WTC11 (cell line): ENCODE data around the gene F2RL2. TPM values are rescaled to one million over a fixed set of nuclear protein-coding genes. Genes with fewer than 3 reads are reported as not detected.

Experiments used
- ATAC-seq: fragments of 200-7000 bp; cut with Tn5 transposase; 2 replicates; pipeline ENCODE4 v1.10.0; 2021; ENCODE audit warnings: mild to moderate bottlenecking, moderate library complexity
- CTCF ChIA-PET: fragments of 300-600 bp; sonication (Branson Sonifier 250); formaldehyde crosslinking; loops from one replicate; lab custom pipeline; 2021; ENCODE audit warnings: antibody characterized with exemption; lab: Charles Lee
- POLR2A ChIA-PET: fragments of 350-600 bp; sonication (Branson Sonifier 250); formaldehyde crosslinking; loops from one replicate; lab custom pipeline; 2021; ENCODE audit warnings: antibody characterized with exemption; lab: Charles Lee
- DNase-seq: peaks from one replicate; pipeline ENCODE4 v3.0.0; 2021; ENCODE audit warnings: low spot score
- H3K27ac Mint-ChIP-seq: 2 replicates; pipeline ENCODE4 v1.8.0; 2021; ENCODE audit warnings: mixed read lengths
- H3K27me3 Mint-ChIP-seq: 2 replicates; pipeline ENCODE4 v1.8.0; 2021; ENCODE audit warnings: low read depth, mild to moderate bottlenecking, moderate library complexity, mixed read lengths
- H3K36me3 Mint-ChIP-seq: 2 replicates; pipeline ENCODE4 v1.8.0; 2021; ENCODE audit warnings: mixed read lengths
- H3K4me1 Mint-ChIP-seq: 2 replicates; pipeline ENCODE4 v1.8.0; 2022; ENCODE audit warnings: mixed read lengths
- H3K4me3 Mint-ChIP-seq: 2 replicates; pipeline ENCODE4 v1.8.0; 2021; ENCODE audit warnings: mild to moderate bottlenecking, moderate library complexity, mixed read lengths
- H3K9me3 Mint-ChIP-seq: 2 replicates; pipeline ENCODE4 v1.8.0; 2021; ENCODE audit warnings: mixed read lengths
- ATF1 ChIP-seq: sonication (generic); formaldehyde crosslinking; IDR thresholded peaks from 2 replicates; pipeline ENCODE4 v1.8.1; 2023; ENCODE audit warnings: mild to moderate bottlenecking, moderate library complexity, missing genetic modification reagents
- CBFB ChIP-seq: sonication (generic); formaldehyde crosslinking; IDR thresholded peaks from 2 replicates; pipeline ENCODE4 v1.8.1; 2022; ENCODE audit warnings: mild to moderate bottlenecking, low read depth, missing genetic modification reagents
- ELF4 ChIP-seq: sonication (generic); formaldehyde crosslinking; IDR thresholded peaks from 2 replicates; pipeline ENCODE4 v1.8.1; 2022; ENCODE audit warnings: low read depth, mild to moderate bottlenecking, moderate library complexity, missing genetic modification reagents
- GABPB1 ChIP-seq: sonication (generic); formaldehyde crosslinking; IDR thresholded peaks from 2 replicates; pipeline ENCODE4 v1.8.1; 2023; ENCODE audit warnings: mild to moderate bottlenecking, missing genetic modification reagents
- GTF2I ChIP-seq: fragments of 250-450 bp; sonication (Bioruptor Pico); conservative IDR thresholded peaks from 2 replicates; pipeline ENCODE4 v1.4.0; 2021; ENCODE audit warnings: mild to moderate bottlenecking
- IRF2 ChIP-seq: sonication (generic); formaldehyde crosslinking; IDR thresholded peaks from 2 replicates; pipeline ENCODE4 v1.8.0; 2022; ENCODE audit warnings: low read depth, missing genetic modification reagents, borderline replicate concordance
- JAZF1 ChIP-seq: fragments of 250-450 bp; sonication (Bioruptor Pico); IDR thresholded peaks from 2 replicates; pipeline ENCODE4 v1.9.0; 2021; ENCODE audit warnings: moderate library complexity, mild to moderate bottlenecking, inconsistent platforms
- PRRX2 ChIP-seq: fragments of 250-450 bp; sonication (Bioruptor Pico); IDR thresholded peaks from 2 replicates; pipeline ENCODE4 v1.8.0; 2021; ENCODE audit warnings: mild to moderate bottlenecking
- SMAD3 ChIP-seq: sonication (generic); formaldehyde crosslinking; IDR thresholded peaks from 2 replicates; pipeline ENCODE4 v1.8.0; 2022; ENCODE audit warnings: missing genetic modification reagents, mild to moderate bottlenecking, borderline replicate concordance
- SMAD4 ChIP-seq: sonication (generic); formaldehyde crosslinking; IDR thresholded peaks from 2 replicates; pipeline ENCODE4 v1.8.0; 2022; ENCODE audit warnings: mild to moderate bottlenecking, missing genetic modification reagents
- USF1 ChIP-seq: sonication (generic); formaldehyde crosslinking; IDR thresholded peaks from 2 replicates; pipeline ENCODE4 v1.8.0; 2022; ENCODE audit warnings: mild to moderate bottlenecking, missing genetic modification reagents
- ZNF219 ChIP-seq: sonication (generic); formaldehyde crosslinking; IDR thresholded peaks from 2 replicates; pipeline ENCODE4 v1.8.0; 2023; ENCODE audit warnings: missing genetic modification reagents, mild to moderate bottlenecking, borderline replicate concordance
- ZNF532 ChIP-seq: fragments of 250-450 bp; sonication (Bioruptor Pico); IDR thresholded peaks from 2 replicates; pipeline ENCODE4 v1.9.0; 2021; ENCODE audit warnings: mild to moderate bottlenecking, borderline replicate concordance
- total RNA-seq: library from RNA; stranded (reverse); gene quantifications from 3 replicates; pipeline ENCODE4 v1.2.3, GENCODE V29; 2021
- TF ChIP-seq, protein P1 (sequence below): sonication (generic); formaldehyde crosslinking; conservative IDR thresholded peaks from 2 replicates; pipeline ENCODE4 v1.8.1; 2022; ENCODE audit warnings: mild to moderate bottlenecking, missing genetic modification reagents
- TF ChIP-seq, protein P2 (sequence below): sonication (generic); formaldehyde crosslinking; IDR thresholded peaks from 2 replicates; pipeline ENCODE4 v1.8.0; 2023; ENCODE audit warnings: mild to moderate bottlenecking, missing genetic modification reagents
- TF ChIP-seq, protein P3 (sequence below): sonication (generic); formaldehyde crosslinking; IDR thresholded peaks from 2 replicates; pipeline ENCODE4 v1.8.1; 2022; ENCODE audit warnings: missing genetic modification reagents, borderline replicate concordance

Gene F2RL2
- total RNA-seq, 1 experiment from 2014 or later = not detected

DNA sequence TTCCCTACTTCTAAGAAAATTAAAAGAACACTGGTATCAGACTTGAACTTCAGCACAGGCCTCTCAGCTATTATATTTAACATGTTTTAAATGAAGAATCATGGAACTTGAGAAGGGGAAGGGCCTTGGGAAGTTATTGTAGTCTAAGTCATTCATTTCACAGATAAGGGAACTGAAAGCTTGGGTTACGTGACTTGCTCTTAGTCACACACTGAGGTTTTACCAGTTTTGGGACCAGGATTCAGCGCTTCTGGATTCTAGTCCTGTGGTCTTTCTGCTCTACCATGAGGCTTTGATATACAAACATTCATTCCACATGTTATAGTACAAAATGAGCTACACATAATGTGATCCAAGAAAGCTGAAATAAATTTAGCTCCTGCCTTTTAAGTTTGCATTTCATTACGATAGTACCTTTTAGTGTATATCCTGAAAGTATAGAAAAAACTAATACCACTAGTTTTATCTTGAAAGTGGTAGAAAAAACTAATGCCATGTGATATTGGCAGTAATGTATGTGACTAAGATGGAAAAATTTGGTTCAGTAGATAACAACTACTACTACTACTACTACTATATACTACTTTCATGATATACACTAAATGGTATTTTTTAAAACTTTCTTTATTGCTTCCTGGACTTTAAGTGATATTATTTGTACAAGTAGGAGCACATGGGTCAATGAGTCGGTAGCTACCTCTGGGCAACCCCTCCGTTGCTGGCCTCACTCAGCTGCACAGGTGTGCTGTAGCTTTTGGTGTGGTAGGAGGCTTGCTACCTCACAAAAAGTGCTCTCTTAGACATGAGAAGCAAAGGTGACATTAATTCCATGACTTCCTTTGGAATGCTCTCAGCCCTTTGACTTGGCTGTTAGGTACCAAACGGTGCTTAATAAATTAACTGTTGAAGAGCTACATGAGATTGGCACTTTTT is 40.7 kb downstream of the F2RL2 start:
- H3K27ac Mint-ChIP-seq = peak overlapping the region; percentile 93; the same call in 1 of the 2 replicates
- POLR2A ChIA-PET = no interaction called here
- peaks cover 51% of the 10 kb centered on the region for H3K4me1 Mint-ChIP-seq
- CTCF ChIA-PET = interaction anchor here (0.6 to 6.2 kb wide), 16 partner anchors 8 to 328 kb away, joined by 3 to 43 read pairs (median 4); partner anchors contain the start of gene IQGAP2
- no peaks in the 10 kb centered on the region for H3K9me3 Mint-ChIP-seq
- no peak overlapping the region; the same call in 1 of the 2 replicates for H3K4me3 Mint-ChIP-seq
- no peaks in the 10 kb centered on the region for H3K27me3 Mint-ChIP-seq
- DNase-seq (no peak), ATAC-seq (peak; percentile 71)
- TF ChIP-seq SMAD3 (CRISPR knock-in tag) = no peak
- no peak for TF ChIP-seq JAZF1 (CRISPR knock-in tag)
- no peak for TF ChIP-seq ATF1 (CRISPR knock-in tag)
- no peak for TF ChIP-seq GABPB1
- TF ChIP-seq CBFB (CRISPR knock-in tag) = no peak
- TF ChIP-seq IRF2 = no peak
- TF ChIP-seq, protein P1, sequence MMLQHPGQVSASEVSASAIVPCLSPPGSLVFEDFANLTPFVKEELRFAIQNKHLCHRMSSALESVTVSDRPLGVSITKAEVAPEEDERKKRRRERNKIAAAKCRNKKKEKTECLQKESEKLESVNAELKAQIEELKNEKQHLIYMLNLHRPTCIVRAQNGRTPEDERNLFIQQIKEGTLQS (CRISPR knock-in tag) = no peak
- TF ChIP-seq ZNF219 (CRISPR knock-in tag) = no peak
- TF ChIP-seq GTF2I (CRISPR knock-in tag) = no peak
- TF ChIP-seq, all 79 proteins: peak for 0
- no peaks in the 10 kb centered on the region; the same call in 1 of the 2 replicates for H3K36me3 Mint-ChIP-seq

- ChIA-PET CTCF (interaction anchor here (0.9 to 6.2 kb wide), 4 partner anchors 20 to 178 kb away, joined by 3 to 43 read pairs (median 4); partner anchors contain the start of gene IQGAP2), POLR2A (no interaction called here)
- Mint-ChIP-seq H3K36me3 (no peaks in the 10 kb centered on the region; the same call in 1 of the 2 replicates), H3K27ac (no peak overlapping the region)
- TF ChIP-seq USF1 (CRISPR knock-in tag) = no peak
- TF ChIP-seq, protein P2, sequence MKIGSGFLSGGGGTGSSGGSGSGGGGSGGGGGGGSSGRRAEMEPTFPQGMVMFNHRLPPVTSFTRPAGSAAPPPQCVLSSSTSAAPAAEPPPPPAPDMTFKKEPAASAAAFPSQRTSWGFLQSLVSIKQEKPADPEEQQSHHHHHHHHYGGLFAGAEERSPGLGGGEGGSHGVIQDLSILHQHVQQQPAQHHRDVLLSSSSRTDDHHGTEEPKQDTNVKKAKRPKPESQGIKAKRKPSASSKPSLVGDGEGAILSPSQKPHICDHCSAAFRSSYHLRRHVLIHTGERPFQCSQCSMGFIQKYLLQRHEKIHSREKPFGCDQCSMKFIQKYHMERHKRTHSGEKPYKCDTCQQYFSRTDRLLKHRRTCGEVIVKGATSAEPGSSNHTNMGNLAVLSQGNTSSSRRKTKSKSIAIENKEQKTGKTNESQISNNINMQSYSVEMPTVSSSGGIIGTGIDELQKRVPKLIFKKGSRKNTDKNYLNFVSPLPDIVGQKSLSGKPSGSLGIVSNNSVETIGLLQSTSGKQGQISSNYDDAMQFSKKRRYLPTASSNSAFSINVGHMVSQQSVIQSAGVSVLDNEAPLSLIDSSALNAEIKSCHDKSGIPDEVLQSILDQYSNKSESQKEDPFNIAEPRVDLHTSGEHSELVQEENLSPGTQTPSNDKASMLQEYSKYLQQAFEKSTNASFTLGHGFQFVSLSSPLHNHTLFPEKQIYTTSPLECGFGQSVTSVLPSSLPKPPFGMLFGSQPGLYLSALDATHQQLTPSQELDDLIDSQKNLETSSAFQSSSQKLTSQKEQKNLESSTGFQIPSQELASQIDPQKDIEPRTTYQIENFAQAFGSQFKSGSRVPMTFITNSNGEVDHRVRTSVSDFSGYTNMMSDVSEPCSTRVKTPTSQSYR (CRISPR knock-in tag) = no peak
- TF ChIP-seq PRRX2 = no peak
- TF ChIP-seq, protein P3, sequence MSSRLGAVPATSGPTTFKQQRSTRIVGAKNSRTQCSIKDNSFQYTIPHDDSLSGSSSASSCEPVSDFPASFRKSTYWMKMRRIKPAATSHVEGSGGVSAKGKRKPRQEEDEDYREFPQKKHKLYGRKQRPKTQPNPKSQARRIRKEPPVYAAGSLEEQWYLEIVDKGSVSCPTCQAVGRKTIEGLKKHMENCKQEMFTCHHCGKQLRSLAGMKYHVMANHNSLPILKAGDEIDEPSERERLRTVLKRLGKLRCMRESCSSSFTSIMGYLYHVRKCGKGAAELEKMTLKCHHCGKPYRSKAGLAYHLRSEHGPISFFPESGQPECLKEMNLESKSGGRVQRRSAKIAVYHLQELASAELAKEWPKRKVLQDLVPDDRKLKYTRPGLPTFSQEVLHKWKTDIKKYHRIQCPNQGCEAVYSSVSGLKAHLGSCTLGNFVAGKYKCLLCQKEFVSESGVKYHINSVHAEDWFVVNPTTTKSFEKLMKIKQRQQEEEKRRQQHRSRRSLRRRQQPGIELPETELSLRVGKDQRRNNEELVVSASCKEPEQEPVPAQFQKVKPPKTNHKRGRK (CRISPR knock-in tag) = no peak
- TF ChIP-seq, all 79 proteins: peak for 0
- peaks cover 55% of the 10 kb centered on the region for H3K4me1 Mint-ChIP-seq
- H3K4me3 Mint-ChIP-seq = no peak overlapping the region
- H3K27me3 Mint-ChIP-seq = no peaks in the 10 kb centered on the region
- no peak for DNase-seq
- no peaks in the 10 kb centered on the region for H3K9me3 Mint-ChIP-seq
- ATAC-seq = no peak
These were observed 42.2 kb downstream of the F2RL2 start for GRCh38 chr5:76580981-76581380.

GRCh38 chr5:76579166-76579937 is 43.9 kb downstream of the F2RL2 start:
- ChIA-PET POLR2A (no interaction called here), CTCF (interaction anchor here (1.5 to 6.2 kb wide), 2 partner anchors 176 kb away, joined by 5 to 43 read pairs; partner anchors contain the start of gene IQGAP2)
- H3K27me3 Mint-ChIP-seq = no peaks in the 10 kb centered on the region
- DNase-seq = no peak
- H3K9me3 Mint-ChIP-seq = no peaks in the 10 kb centered on the region
- H3K36me3 Mint-ChIP-seq = no peaks in the 10 kb centered on the region; the same call in 1 of the 2 replicates
- ATAC-seq = no peak
- no peak overlapping the region for H3K27ac Mint-ChIP-seq
- H3K4me1 Mint-ChIP-seq = peaks cover 46% of the 10 kb centered on the region
- TF ChIP-seq IRF2 (no peak), JAZF1 (CRISPR knock-in tag) (no peak), ZNF532 (CRISPR knock-in tag) (no peak), PRRX2 (no peak), SMAD4 (CRISPR knock-in tag) (no peak), ELF4 (CRISPR knock-in tag) (no peak), GTF2I (CRISPR knock-in tag) (no peak)
- H3K4me3 Mint-ChIP-seq = no peak overlapping the region
